Activated T-cell treated with anti-CD3 and anti-CD28 coated beads, Interleukin-2, amount 50 U/mL, for 1 hour (primary cell): Measurements from ENCODE around the gene ADAT2.

Experiments
- DNase-seq: peaks from one replicate; pipeline ENCODE4 v3.0.0-alpha.2; 2020

ADAT2 gene

DNA sequence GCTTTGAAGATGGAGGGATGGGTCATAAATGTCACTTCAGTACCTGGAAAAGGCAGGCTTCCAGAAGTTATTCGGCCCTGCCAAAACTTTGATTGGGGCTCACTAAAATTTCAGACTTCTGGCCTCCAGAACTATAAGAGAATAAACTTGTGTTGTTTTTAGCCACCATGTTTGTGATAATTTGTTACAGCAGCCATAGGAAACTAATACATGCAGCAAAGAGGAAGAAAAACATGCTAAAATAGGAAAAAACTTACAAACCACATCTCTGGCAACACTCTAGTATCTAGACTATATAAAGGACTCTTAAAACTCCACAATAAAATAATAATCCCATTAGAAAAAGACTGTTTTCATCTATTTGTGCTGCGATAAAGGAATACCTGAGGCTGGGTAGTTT is 9.5 kb downstream of the ADAT2 start:
- DNase-seq, result no peak

- DNase-seq, result no peak
Measured at GRCh38 chr6:143432588-143432987, 17.9 kb downstream of the ADAT2 start.

DNA sequence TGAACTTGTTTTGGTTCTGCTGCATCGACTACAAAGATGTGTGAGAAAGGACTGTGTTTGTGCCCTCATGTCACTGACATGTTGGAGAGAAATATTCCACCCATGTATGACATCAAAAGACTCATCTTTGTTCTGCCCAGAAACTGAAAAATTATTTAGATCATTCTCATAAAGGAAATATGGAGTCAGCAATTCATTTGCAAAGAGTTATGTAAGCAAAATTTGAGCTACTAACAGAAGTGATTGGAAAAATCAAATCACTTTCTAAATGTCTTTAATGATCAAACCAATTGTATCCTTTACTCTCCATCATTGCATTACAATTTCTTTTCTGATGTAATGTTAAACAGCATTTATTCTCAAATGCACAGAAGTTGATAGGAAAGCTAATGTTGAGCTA is 19.3 kb downstream of the ADAT2 start:
- DNase-seq, result no peak

DNA sequence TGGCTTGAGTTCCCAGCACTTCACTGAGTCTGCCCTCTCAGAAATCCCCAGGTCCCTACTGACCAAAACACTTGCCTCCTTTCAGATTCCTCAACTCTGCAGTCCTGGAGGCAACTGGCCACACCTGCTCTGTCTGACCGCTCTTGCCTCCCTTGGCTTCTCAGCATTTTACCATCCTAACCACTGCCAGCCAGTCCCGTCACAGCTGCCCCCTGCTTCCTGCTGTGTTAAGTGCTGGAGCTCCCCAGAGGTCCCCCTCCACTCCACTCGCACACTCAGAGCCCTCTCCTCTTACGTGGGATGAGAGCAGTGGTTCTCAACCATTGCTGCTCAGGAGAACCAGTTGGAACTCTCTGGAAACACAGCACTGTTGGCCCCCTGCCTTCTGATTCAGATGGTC is 20.5 kb downstream of the ADAT2 start:
- DNase-seq, result no peak

DNA sequence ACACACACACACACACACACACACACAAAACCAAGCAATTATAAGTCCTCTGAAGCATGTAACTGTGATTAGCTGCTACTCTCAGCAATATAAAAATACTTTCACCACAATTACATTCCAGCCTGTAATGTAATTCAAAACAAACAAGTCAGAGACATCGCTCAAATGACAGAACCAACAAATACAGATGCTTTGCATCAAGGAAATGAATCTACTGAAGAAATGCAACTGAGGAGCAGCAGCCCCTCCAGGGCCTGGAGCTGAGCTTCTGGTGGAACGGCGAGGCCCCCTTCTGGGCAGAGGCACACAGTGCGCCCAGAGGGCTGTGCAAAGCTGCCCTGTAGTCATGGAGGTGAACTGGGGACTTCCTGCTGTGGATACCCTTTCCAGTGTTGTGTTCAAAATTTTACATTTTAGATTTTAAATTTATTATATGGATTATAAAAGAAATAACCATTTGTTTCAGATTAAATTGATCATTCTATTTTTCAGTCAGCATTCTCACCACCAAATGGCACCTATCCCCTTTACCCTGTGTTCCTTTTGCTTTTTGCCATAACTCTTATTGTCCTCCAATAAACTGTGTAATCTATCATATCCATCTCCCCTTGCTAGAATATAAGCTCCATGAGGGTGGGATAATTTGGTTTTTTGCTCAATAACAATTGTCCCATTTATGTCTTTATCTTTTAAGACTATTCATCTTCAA is 23.2 kb downstream of the ADAT2 start:
- DNase-seq, result peak; percentile 78

- DNase-seq, result no peak
Measured at GRCh38 chr6:143426026-143426425, 24.5 kb downstream of the ADAT2 start.

DNA sequence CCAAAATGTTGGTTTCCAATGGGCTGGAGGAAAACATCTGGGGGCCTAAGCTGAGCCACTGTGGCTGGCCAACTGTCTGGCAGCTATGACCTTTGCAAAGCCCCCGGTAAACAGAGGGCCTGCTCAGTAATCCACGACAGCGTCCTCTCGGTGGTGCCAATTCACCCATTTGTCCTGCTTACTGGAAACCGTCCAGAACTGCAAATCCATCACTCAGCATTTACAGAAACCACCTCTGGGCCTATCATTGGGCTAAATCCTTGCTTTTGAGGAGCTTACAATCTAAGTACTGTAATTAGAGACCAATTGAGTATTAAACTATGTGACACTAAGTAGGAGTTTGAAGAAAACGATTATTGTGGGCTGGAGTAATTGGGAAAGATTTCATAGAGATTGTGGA is 31.0 kb downstream of the ADAT2 start:
- DNase-seq, result no peak

GRCh38 chr6:143414769-143415168 is 35.7 kb downstream of the ADAT2 start:
- DNase-seq, result no peak

DNA sequence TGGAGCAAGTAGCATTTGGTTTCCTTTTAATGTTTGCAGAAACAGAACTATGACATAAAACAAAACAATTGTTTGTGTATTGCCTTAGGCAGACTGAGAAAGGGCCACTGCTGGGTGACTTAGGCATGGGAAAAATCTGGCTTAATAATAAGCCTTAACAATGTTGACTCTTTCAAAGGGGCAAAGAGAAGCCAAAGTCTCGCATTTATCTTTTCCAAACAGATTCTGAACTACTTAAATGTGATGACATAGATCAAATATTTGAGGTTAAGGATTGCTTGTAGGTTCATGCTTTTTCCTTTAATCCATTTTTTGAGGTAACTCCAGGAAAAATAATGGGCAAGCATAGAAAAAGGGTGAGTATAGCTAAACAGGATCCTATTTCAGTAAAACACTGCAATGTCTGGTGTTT is 39.6 kb downstream of the ADAT2 start:
- no peak for DNase-seq

DNA sequence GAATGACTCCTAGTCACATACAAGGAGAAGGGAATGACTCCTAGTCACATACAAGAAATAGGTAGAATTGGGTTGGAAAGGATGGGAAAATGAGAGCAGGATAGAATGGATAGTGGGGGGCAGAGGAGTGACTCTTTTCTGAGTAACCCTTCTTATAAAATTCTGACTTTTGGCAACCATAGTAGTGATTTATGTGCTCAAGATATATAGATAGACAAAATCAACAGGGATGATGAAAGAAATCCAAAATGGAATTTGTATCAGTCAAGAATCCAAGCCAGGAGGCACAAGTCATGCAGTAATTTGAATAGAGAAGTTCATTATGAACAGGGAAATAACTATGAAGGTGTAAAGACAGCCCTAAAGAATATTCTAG is 41.7 kb downstream of the ADAT2 start:
- no peak for DNase-seq

DNA sequence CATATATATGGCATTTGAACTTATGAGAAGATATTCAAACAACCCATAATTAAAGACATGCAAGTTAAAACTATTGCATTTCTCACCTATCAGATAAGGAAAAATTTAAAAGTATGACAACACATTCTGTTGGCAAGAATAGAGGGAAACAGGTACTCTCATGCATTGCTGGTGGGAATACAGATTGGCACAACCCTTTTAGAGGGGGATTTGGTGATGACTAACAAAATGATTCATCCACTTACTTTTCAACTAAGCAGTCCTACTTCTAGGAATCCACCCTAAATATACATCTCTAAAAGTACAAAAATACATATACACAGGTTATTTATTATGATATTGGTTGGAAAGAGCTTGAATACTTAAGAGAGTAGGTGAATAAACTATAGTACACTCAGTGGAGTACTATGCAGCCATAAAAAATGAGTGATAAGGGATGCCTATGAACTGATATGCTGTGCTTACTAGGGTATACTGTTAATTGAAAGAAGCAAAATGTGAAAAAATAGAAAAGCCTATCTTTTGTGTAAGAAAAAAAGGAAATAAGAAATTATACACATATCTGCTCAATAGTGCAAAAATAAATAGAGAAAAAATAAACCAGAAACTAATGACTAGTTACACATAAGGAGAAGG is 42.2 kb downstream of the ADAT2 start:
- no peak for DNase-seq

GRCh38 chr6:143406673-143407072 is 43.8 kb downstream of the ADAT2 start:
- DNase-seq, result no peak

- DNase-seq, result no peak
Measured at GRCh38 chr6:143405373-143406154, 44.9 kb downstream of the ADAT2 start.

- no peak for DNase-seq
Measured at GRCh38 chr6:143402721-143403336, 47.7 kb downstream of the ADAT2 start.

DNA sequence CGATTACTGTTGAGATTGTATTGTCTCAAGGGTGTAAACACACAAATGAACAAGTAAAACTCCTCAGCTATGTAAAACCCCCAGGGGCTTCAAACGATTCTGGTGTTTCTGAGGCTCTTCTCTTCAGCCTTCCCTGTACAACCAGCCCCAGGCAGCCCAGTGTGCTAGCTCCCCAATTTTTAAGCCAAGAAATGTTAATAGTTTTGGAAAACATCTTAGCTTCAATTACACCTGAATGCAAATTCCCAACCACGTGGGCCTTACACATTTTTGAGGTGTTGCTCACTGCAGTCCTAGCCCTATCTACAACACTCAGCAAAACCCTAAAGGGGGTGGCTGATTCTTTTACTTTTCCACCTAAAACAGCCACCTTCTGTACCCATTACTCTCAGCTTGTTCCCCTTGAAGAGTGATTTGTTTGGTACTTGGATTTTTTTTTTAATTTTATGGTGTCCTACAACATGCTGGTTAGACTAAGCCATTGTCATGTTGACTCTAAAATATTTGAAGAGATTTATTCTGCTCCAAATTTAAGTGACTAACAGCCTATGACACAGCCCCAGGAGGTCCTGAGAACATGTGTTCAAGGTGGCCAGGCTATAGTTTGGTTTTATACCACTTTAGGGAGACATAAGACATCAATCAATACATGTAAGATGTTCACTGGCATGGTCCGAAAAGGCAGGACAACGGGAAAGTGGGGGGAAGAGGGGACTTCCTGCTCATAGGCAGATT is 48.7 kb downstream of the ADAT2 start:
- DNase-seq, result no peak

DNA sequence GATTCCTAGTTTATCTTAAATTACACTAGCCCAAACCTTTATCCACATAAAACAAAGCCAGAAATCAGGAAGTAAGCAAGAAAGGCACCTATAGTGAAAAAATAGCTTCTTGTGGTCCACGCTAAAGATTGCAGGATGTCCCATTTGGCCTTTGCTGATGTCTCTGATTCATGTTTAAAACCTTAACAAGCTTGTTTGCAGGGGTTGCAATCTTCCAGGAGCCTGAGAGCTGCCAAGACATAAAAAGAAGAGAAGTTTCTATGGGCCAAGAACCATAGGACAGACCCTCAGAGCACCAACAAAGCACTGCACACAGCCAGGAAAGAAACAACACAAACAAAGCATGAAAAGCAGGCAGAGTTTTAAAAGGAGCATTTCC is 49.4 kb downstream of the ADAT2 start:
- DNase-seq, result no peak

- no peak for DNase-seq
Measured at GRCh38 chr6:143400258-143401067, 50.0 kb downstream of the ADAT2 start.

DNA sequence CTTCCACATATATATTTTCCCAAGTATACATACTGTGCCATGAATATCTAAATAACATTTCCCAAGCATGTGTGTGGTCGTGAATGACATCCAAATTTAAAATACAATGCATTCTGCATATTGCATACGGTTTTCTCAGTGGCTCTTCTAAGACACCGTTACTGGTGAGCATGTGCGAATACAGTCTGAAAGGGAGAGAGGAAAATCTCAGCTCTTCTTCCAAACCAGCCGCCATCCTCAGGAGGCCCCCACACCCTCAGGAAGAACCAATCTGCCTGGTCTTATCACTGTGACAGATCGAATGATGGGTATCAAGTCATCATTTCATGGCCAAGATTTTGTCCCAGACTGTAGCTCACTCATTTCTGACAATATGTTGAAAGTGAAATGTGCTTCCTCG is 50.7 kb downstream of the ADAT2 start:
- no peak for DNase-seq

GRCh38 chr6:143399176-143399575 is 51.3 kb downstream of the ADAT2 start:
- no peak for DNase-seq

DNA sequence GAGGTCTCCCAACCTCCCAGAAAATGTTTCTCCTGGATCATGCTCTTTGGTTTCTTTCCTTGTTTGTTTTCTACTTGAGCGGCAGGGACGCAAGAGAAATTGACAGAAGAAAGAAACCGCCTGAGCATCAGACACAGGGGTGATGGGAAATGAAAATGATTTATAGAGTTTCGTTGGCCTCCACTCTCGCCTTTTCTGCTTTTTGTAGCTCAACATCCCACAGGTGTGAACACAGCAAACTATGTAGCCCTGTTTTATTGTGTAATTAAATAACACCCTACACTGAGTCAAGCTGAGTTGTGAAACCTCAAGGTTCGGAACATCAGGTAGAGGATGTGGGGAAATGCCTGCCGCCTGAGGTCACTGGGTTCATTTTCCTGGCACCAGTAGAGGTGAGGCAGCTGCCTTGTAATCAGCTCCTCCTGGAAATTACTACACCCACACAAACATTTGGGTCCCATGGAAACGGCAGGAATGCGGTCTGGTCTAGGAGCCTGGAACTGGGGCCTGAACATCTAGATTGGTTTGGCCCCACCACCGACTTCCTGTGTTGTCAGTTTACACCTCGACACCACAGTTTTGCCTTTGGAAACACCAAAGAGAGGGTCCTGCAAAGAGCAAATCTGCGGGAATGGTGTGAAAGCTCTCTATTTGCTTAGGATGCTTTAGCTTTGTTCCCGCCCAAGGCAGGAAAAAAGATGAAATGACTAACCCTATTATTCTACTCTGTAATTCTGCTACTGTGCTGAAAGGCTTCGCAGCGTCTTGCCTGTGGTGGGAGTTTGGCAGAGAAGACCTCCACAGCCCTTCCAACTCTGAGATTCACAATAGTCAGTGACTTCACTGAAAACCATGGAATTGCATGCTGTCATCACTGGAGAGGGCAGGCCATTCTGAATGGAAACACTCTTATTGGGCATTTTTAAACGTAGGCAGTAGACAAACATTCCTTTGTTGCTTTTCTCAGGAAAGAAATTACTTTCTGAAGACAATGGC is 53.0 kb downstream of the ADAT2 start:
- peak; percentile 31 for DNase-seq
